Activated T-helper 2 cell treated with anti-CD3 and anti-CD28 coated beads, Interferon-gamma antibody, Interleukin-2, Interleukin-4, amounts not matched to agents 10 μg/mL and 5 μg/mL and 100 μg/mL, durations not matched to agents 14 hours and 24 hours and 36 hours (primary cell): Measurements from ENCODE around the gene SGPL1. TPM values are rescaled to one million over a fixed set of nuclear protein-coding genes. Genes with fewer than 3 reads are reported as not detected.
A peak's percentile ranks its signal among the peaks of the same experiment; 100 is the strongest.

Experiments
- DNase-seq: peaks from one replicate; pipeline ENCODE4 v3.0.0; 2021; ENCODE audit warnings: low spot score
- H3K27ac Mint-ChIP-seq: one replicate; pipeline ENCODE4 v1.8.0; 2021; ENCODE audit warnings: mixed read lengths
- H3K27me3 Mint-ChIP-seq: one replicate; pipeline ENCODE4 v1.8.0; 2021; ENCODE audit warnings: low read depth, mixed read lengths
- H3K36me3 Mint-ChIP-seq: one replicate; pipeline ENCODE4 v1.8.0; 2021; ENCODE audit warnings: low read depth, mixed read lengths
- H3K4me1 Mint-ChIP-seq: one replicate; pipeline ENCODE4 v1.8.0; 2021; ENCODE audit warnings: low read depth, mixed read lengths
- H3K4me3 Mint-ChIP-seq: one replicate; pipeline ENCODE4 v1.8.0; 2021; ENCODE audit warnings: low read depth, mild to moderate bottlenecking, moderate library complexity, mixed read lengths
- H3K9me3 Mint-ChIP-seq: one replicate; pipeline ENCODE4 v1.8.0; 2021; ENCODE audit warnings: mixed read lengths
- intact Hi-C: fragments of 100-400 bp; cut with micrococcal nuclease; formaldehyde crosslinking; loops from one replicate; pipeline ENCODE4 v1.15.1; 2023
- total RNA-seq: library from RNA; stranded (reverse); gene quantifications from 2 replicates; pipeline ENCODE4 v1.2.3, GENCODE V29; 2022

The SGPL1 gene
- total RNA-seq, 1 donor from 2014 or later: 124 TPM

DNA sequence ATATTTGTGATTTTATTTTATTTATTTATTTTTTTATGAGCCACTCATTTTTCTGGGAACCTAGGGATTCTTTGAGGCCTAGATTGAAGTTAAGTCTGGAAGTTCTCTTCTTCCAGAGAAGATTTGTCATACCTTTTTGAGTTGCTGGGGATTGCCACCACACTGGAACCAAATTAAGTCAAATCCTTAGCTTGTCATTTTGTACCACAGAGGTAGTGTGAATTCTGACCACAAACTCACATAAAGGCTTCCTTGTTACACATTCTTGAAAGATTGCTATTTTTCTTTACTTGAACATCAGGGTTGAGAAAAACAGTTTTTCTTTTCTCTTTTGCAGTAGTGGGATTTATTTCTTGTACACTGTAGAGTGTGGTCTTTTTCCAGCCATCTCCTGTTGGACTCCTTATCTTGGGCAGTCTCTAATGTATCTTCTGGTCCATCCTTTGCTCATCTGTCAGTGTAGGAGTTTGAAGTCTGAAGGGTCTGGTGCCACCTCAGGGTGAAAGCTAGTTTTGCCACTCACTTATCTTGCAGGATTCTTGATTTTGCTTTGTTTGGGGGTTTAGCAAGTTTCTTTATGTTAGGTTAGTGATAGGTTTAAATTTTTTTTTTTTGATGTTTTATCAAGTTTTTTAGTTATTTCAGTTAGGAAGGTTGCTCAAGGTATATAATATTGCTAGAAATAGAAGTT is 47.9 kb downstream of the SGPL1 start:
- peaks cover 60% of the 10 kb centered on the region for H3K36me3 Mint-ChIP-seq
- H3K9me3 Mint-ChIP-seq: no peaks in the 10 kb centered on the region
- DNase-seq: no peak
- H3K27ac Mint-ChIP-seq: peak overlapping the region; percentile 62
- H3K4me1 Mint-ChIP-seq: peaks cover 30% of the 10 kb centered on the region
- no peak overlapping the region for H3K4me3 Mint-ChIP-seq
- no peaks in the 10 kb centered on the region for H3K27me3 Mint-ChIP-seq
- intact Hi-C loops: loop anchor here (1.0 to 2.0 kb wide), 2 partner anchors 15 to 42 kb away; no protein-coding TSS in a partner anchor

DNA sequence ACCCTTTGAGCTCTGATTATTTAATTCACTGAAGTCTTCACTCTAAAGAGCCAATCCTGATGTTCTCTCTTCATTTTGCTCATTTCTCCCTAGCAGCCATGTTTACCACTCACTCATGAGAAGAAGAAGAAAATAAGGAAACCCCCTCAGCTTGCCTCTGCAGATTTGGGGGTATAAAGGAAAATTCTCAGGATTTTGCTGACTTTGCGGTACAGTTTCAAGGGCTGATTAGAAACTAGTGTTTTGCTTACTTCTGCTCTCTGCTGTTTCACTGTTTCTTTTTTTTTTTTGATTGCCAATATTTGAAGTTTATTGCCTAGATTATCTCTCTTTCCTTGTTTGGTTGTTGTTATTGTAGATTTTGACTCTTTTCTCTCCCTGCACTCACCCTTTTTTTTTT is 49.2 kb downstream of the SGPL1 start:
- Mint-ChIP-seq H3K4me3 (no peak overlapping the region), H3K9me3 (no peaks in the 10 kb centered on the region), H3K36me3 (peaks cover 63% of the 10 kb centered on the region), H3K27ac (peak overlapping the region; percentile 10), H3K4me1 (peaks cover 29% of the 10 kb centered on the region), H3K27me3 (no peaks in the 10 kb centered on the region)
- no peak for DNase-seq
- intact Hi-C loops: loop anchor here (1.0 kb wide), 1 partner anchor 44 kb away; no protein-coding TSS in a partner anchor

DNA sequence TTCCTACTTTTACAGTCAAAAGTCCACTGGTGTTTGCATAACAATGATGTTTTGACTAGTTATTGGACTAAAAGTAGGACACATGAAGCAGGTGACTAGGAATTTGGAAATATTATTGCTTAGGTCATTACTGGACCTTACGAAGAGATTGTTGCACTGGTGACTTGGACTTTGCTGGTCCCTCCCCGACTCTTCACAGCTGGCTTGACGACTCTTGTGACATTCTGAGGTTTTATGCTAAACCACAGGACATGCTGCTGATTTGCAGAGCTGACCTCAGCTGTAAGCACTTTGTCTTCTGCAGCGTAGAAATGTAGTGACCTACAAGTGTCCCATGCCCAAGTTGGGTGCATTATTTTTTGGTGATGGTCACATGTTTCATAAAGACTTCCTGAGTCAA is 50.7 kb downstream of the SGPL1 start:
- Mint-ChIP-seq H3K9me3 (no peaks in the 10 kb centered on the region), H3K4me3 (no peak overlapping the region), H3K4me1 (peaks cover 29% of the 10 kb centered on the region), H3K27ac (no peak overlapping the region), H3K36me3 (peaks cover 58% of the 10 kb centered on the region), H3K27me3 (no peaks in the 10 kb centered on the region)
- intact Hi-C loops: no loop called here
- DNase-seq: no peak

DNA sequence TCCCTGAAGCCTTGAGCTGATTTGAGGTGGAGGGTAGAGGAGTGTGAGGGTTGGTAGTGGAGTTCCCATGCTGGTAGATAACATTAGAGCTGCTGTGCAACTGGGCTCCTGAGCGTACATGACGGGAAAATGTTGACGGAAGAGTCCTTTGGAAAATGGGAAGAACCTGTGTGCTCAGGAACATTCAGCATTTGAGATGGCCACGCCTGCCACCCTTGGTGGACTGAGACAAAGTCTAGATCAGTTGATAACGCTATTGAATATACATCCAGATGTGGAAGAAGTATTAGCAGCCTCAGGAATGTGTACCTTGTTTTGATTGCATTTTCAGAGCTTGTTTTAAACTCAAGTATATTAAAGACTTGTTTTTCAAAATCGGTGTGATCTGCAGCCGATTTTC is 56.5 kb downstream of the SGPL1 start:
- Mint-ChIP-seq H3K4me3 (no peak overlapping the region), H3K36me3 (peaks cover 65% of the 10 kb centered on the region), H3K4me1 (no peaks in the 10 kb centered on the region), H3K27me3 (no peaks in the 10 kb centered on the region), H3K27ac (no peak overlapping the region), H3K9me3 (no peaks in the 10 kb centered on the region)
- intact Hi-C loops: no loop called here
- DNase-seq: no peak

DNA sequence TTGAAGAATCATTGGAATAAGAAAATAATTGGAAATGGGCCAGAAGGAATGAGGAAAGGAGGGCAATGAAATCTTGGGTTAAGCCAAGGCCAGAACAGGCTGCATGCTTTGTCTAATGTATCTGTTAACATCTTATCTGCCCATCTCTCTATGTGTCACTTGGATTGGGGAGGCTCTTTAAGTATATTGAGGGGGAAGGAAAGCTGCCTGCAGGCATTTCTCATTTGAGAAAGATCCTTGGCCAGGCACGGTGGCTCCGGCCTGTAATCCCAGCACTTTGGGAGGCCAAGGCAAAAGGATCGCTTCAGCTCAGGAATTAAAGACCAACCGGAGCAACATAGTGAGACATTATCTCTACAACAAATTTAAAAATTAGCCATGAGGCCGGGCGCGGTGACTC is 58.3 kb downstream of the SGPL1 start:
- intact Hi-C loops: no loop called here
- Mint-ChIP-seq H3K4me3 (no peak overlapping the region), H3K27me3 (no peaks in the 10 kb centered on the region), H3K27ac (no peak overlapping the region), H3K36me3 (peaks cover 76% of the 10 kb centered on the region), H3K9me3 (no peaks in the 10 kb centered on the region), H3K4me1 (peaks cover 3% of the 10 kb centered on the region)
- no peak for DNase-seq

DNA sequence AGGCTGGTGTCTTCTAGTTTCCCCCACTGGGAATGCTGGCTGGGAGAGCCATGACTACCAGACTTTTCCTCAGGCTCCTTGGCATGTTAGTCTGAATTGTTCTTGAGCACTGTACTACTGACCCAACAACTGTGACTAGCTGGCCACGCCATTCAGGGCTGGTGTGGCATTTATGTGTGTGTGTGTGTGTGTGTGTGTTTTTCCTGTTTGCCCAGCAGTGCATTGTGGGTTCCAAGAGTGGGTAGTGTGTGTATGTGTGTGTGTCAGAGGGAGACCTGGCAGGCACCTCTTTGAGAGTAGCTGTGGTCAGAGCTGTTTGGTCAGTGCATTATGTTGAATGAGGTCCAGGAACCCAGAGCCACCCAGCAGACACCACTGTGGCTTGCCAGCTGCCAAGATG is 63.5 kb downstream of the SGPL1 start:
- intact Hi-C loops: no loop called here
- no peak for DNase-seq
- no peak overlapping the region for H3K4me3 Mint-ChIP-seq
- H3K27ac Mint-ChIP-seq: peak overlapping the region; percentile 67
- H3K9me3 Mint-ChIP-seq: no peaks in the 10 kb centered on the region
- peaks cover 68% of the 10 kb centered on the region for H3K36me3 Mint-ChIP-seq
- peaks cover 12% of the 10 kb centered on the region for H3K4me1 Mint-ChIP-seq
- H3K27me3 Mint-ChIP-seq: no peaks in the 10 kb centered on the region

DNA sequence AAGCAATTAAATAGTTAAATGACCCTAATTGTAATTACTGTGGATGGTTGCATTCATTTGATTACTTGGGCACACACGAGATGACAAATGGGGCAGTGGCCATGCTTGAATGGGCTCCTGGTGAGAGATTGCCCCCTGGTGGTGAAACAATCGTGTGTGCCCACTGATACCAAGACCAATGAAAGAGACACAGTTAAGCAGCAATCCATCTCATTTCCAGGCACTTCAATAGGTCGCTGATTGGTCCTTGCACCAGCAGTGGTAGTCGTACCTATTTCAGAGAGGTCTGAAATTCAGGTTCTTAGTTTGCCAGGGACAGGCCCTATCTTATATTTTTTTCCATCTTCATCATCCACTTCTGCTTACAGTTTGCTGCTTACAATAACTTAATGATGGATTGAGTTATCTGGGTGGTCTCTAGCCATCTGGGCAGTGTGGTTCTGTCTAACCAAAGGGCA is 64.4 kb downstream of the SGPL1 start:
- H3K27me3 Mint-ChIP-seq: no peaks in the 10 kb centered on the region
- intact Hi-C loops: loop anchor here (1.0 to 5.0 kb wide), 2 partner anchors 65 to 328 kb away; partner anchors contain the start of gene SGPL1
- H3K9me3 Mint-ChIP-seq: no peaks in the 10 kb centered on the region
- peak overlapping the region; percentile 51 for H3K27ac Mint-ChIP-seq
- H3K4me3 Mint-ChIP-seq: no peak overlapping the region
- peaks cover 73% of the 10 kb centered on the region for H3K36me3 Mint-ChIP-seq
- DNase-seq: peak; percentile 61
- peaks cover 16% of the 10 kb centered on the region for H3K4me1 Mint-ChIP-seq

DNA sequence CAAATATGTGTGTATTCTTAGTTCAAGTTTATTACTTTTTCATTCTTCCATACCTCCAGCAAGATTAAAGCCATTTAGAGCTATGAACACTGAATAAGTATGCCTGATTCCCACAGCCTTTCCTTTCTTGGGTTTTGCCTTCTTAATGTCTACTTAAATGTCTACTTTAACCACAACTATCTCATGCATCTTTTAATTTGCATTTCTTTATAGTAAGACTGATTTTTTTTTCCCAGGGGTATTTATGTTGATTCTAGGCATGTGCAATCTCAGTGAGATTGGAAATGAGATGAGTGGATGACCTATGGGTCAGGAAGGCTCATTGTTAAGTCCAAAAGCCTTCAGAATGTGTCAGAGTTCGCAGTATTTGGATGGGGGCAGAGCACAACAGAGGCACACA is 69.0 kb downstream of the SGPL1 start:
- Mint-ChIP-seq H3K9me3 (no peaks in the 10 kb centered on the region), H3K4me3 (no peak overlapping the region), H3K36me3 (peaks cover 41% of the 10 kb centered on the region), H3K27ac (no peak overlapping the region), H3K4me1 (peaks cover 23% of the 10 kb centered on the region), H3K27me3 (no peaks in the 10 kb centered on the region)
- intact Hi-C loops: loop anchor here (5.0 kb wide), 1 partner anchor 332 kb away; no protein-coding TSS in a partner anchor
- DNase-seq: no peak

DNA sequence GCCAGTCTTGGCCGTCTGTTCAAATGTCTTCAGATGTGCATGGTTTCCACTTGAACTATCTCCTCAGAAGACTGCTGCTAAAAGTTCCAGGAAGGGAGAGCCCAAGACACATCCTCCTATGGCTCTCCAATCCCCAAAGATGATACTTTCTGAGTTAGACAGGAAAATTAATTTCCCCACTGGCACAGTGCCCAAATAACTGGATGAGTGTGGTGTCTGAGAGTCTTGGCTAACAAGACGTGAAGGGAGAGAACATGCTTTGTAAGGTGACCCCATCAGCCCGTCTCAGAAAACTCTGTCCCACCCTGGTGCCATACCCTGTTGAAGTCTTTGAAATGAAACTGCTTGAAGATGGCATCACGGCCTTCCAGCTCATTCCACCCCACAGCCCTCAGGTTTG is 69.7 kb downstream of the SGPL1 start:
- Mint-ChIP-seq H3K9me3 (no peaks in the 10 kb centered on the region), H3K27me3 (no peaks in the 10 kb centered on the region), H3K27ac (no peak overlapping the region), H3K4me3 (no peak overlapping the region), H3K4me1 (peaks cover 21% of the 10 kb centered on the region), H3K36me3 (peaks cover 34% of the 10 kb centered on the region)
- no peak for DNase-seq
- intact Hi-C loops: no loop called here

DNA sequence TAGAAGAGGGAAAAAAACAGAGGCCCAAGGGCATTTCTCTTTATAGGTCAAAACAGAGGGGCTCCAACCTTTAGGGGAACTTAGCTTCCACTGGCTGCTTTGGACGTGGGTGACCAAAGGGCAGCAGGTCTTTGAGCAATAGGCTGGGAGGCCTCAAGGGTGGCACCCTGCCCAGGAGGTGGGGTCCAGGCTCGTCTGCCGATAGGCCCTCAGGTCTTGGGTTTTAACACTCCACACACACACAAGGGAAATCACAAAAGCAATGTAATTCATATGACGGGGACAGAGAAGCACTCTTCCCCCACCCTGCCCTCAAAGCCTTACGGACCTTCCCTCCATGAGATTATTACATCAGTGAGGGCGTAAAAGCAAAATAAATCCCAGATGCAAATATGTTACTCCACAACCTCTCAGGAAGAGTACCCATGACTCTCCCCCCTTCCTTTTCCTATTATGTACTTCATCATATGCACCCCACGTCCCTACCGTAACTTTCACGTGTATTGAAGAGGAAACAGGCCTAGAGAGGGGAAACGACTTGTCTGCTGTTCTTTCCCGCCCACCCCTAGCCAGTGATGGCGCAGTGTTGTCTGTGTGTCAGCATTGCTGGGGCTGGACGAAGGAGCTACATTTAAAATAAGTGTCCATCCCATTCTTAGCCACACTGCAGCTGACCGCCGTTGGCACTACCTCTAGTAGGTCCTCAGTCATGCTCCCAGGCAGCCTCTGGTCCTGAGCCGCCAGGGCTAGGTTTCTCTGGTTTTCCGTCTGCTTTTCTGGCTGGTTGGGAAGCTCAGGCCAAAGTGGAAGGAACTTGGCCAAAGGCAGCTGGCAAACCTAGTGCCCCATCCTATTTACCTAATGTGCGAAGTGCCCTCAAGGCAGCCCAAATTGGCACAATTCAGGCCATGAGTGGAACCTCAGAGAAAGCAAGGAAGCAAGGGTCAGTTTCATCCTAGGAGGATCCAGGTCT is 70.5 kb downstream of the SGPL1 start:
- Mint-ChIP-seq H3K27me3 (no peaks in the 10 kb centered on the region), H3K9me3 (no peaks in the 10 kb centered on the region), H3K4me3 (no peak overlapping the region), H3K4me1 (peaks cover 21% of the 10 kb centered on the region), H3K36me3 (peaks cover 34% of the 10 kb centered on the region), H3K27ac (peak overlapping the region; percentile 32)
- intact Hi-C loops: no loop called here
- DNase-seq: no peak

DNA sequence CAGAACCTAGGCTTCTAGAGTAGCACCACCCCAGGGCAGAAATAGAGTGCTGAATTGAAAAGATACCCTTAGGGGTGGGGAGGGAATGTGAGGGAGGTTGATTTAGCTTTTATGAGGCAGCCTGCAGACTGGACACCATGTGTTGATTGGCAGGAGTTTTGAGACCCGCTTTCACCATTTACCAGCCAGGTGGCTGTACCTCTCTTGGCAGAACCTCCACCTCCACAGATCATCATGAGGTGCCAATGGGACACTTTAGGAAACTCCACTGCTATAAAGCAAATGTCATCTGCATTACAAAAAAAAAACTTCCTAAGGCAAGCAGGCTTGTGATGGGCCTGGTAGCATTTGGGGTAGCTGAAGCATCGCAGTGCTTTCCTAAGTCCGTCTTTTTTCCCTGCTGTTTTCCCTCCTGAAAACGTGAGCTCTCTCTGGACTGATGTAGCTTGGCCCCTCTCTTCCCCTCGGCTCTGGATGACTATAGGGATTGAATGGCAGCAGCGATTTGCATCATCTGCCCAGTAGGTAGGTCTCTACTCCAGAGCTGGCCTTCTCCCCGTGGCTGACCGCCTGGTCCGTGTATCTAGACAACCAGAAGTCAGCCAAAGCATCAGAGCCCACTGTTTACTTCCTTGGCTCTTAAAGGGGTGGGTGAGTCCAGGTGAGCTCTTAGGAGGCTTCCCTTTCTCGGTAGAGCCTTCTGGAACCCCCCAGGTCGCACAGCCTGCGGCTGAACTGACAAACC is 71.3 kb downstream of the SGPL1 start:
- peaks cover 29% of the 10 kb centered on the region for H3K36me3 Mint-ChIP-seq
- H3K4me3 Mint-ChIP-seq: peak overlapping the region; percentile 78
- peak overlapping the region; percentile 71 for H3K27ac Mint-ChIP-seq
- DNase-seq: no peak
- no peaks in the 10 kb centered on the region for H3K9me3 Mint-ChIP-seq
- no peaks in the 10 kb centered on the region for H3K27me3 Mint-ChIP-seq
- H3K4me1 Mint-ChIP-seq: peaks cover 21% of the 10 kb centered on the region
- intact Hi-C loops: no loop called here
